GM12878 (cell line): ENCODE results near the gene FAHD1. TPM values are rescaled to one million over a fixed set of nuclear protein-coding genes. Genes with fewer than 3 reads are reported as not detected.

Experiments used
- ATAC-seq: fragments of 200-7000 bp; cut with Tn5 transposase; 3 replicates; pipeline ENCODE4 v1.9.1; 2020; ENCODE audit warnings: mild to moderate bottlenecking, moderate library complexity
- BruUV-seq: library from RNA; stranded (reverse); fragments of 400-500 nt; replicated peaks from 2 replicates; lab custom pipeline; 2021; lab: Mats Ljungman, UMichigan
- CTCF ChIA-PET: fragments of 300-600 bp; sonication (Branson Sonifier 250); formaldehyde crosslinking; extraction: SDS; loops from one replicate; lab custom pipeline; 2021; ENCODE audit warnings: inconsistent platforms; lab: Yijun Ruan, JAX
- POLR2A ChIA-PET: fragments of 350-600 bp; formaldehyde crosslinking; extraction: SDS; loops from one replicate; lab custom pipeline; 2021; ENCODE audit warnings: inconsistent platforms; lab: Charles Lee
- RAD21 ChIA-PET: fragments of 300-600 bp; sonication (Branson Sonifier 250); formaldehyde crosslinking; loops from one replicate; lab custom pipeline; 2023; ENCODE audit warnings: antibody characterized with exemption; ENCODE audit not compliant: unreplicated experiment; lab: Charles Lee
- SMC1A ChIA-PET: fragments of 300-600 bp; sonication (Branson Sonifier 250); formaldehyde crosslinking; loops from one replicate; lab custom pipeline; 2023; ENCODE audit not compliant: unreplicated experiment, uncharacterized antibody; lab: Charles Lee
- DNase-seq: peaks from one replicate; pipeline ENCODE4 v3.0.0-alpha.2; 2011; ENCODE audit warnings: low read depth, low spot score
- FAIRE-seq: peaks from 3 replicates; lab custom pipeline; 2011; peaks lifted over from hg19 to GRCh38; lab: Jason Lieb, UNC
- H2AFZ ChIP-seq: 2 replicates; pipeline ENCODE4 v1.6.0; 2011; ENCODE audit warnings: low read depth, low read length, control low read depth; ENCODE audit not compliant: control insufficient read depth
- H3K27ac ChIP-seq: 2 replicates; pipeline ENCODE4 v1.5.1; 2011; ENCODE audit warnings: control low read depth; ENCODE audit not compliant: control insufficient read depth, insufficient read depth
- H3K27me3 ChIP-seq, 2 experiments: replicated peaks in 1 of 2; 2 replicates each; pipeline versions ENCODE4 v1.6.0 to v1.6.1; 2011; ENCODE audit warnings: low read length in 1 of 2; ENCODE audit not compliant: control insufficient read depth in 2 of 2, insufficient read depth in 2 of 2
- H3K36me3 ChIP-seq, 2 experiments: 2 replicates each; pipeline ENCODE4 v1.5.1; 2011; ENCODE audit warnings: low read length in 1 of 2; ENCODE audit not compliant: control insufficient read depth in 2 of 2, insufficient read depth in 2 of 2
- H3K4me1 ChIP-seq: 2 replicates; pipeline ENCODE4 v1.6.1; 2011; ENCODE audit warnings: mild to moderate bottlenecking, low read length, moderate library complexity, mixed read lengths; ENCODE audit not compliant: control insufficient read depth, insufficient read depth
- H3K4me2 ChIP-seq: 2 replicates; pipeline ENCODE4 v1.6.0; 2011; ENCODE audit warnings: control low read depth; ENCODE audit not compliant: control insufficient read depth, insufficient read depth
- H3K4me3 ChIP-seq: fragments of 200-600 bp; sonication (generic); 2 replicates; pipeline ENCODE4 v1.5.1; 2016
- H3K79me2 ChIP-seq: 2 replicates; pipeline ENCODE4 v1.6.0; 2011; ENCODE audit warnings: low read length; ENCODE audit not compliant: control insufficient read depth, insufficient read depth
- H3K9ac ChIP-seq: 2 replicates; pipeline ENCODE4 v1.8.0; 2011; ENCODE audit warnings: low read length, control low read depth, mixed read lengths; ENCODE audit not compliant: control insufficient read depth, insufficient read depth
- H3K9me3 ChIP-seq: replicated peaks from 3 replicates; pipeline ENCODE4 v1.5.1; 2011; ENCODE audit warnings: mild to moderate bottlenecking, low read length; ENCODE audit not compliant: control insufficient read depth, insufficient read depth
- H4K20me1 ChIP-seq: 2 replicates; pipeline ENCODE4 v1.6.0; 2011; ENCODE audit not compliant: control insufficient read depth, insufficient read depth
- ATF7 ChIP-seq: fragments of 450-650 bp; IDR thresholded peaks from 2 replicates; pipeline ENCODE4 v1.6.1; 2016; ENCODE audit warnings: low read depth, mild to moderate bottlenecking
- EZH2 ChIP-seq: IDR thresholded peaks from 2 replicates; pipeline ENCODE4 v1.6.1; 2012; ENCODE audit warnings: low read depth, mild to moderate bottlenecking, control low read depth, inconsistent platforms, low read length, borderline replicate concordance; ENCODE audit not compliant: control insufficient read depth
- MEF2A ChIP-seq: IDR thresholded peaks from 2 replicates; pipeline ENCODE4 v1.6.1; 2011; ENCODE audit warnings: low read depth, mild to moderate bottlenecking, low read length, moderate library complexity; ENCODE audit not compliant: insufficient read depth
- NRF1 ChIP-seq: conservative IDR thresholded peaks from 2 replicates; pipeline ENCODE4 v1.6.1; 2011; ENCODE audit warnings: mild to moderate bottlenecking, low read depth, low read length, improper control_type of control experiment
- PAX5 ChIP-seq: IDR thresholded peaks from 2 replicates; pipeline ENCODE4 v1.6.1; 2011; ENCODE audit warnings: low read depth, low read length, borderline replicate concordance
- SREBF2 ChIP-seq: IDR thresholded peaks from 2 replicates; pipeline ENCODE4 v1.6.1; 2012; ENCODE audit warnings: mild to moderate bottlenecking, low read length
- TCF3 ChIP-seq: IDR thresholded peaks from 2 replicates; pipeline ENCODE4 v1.6.1; 2012; ENCODE audit warnings: low read depth, mild to moderate bottlenecking, low read length, borderline replicate concordance; ENCODE audit not compliant: insufficient read depth
- ZNF207 ChIP-seq: fragments of 450-650 bp; IDR thresholded peaks from 2 replicates; pipeline ENCODE4 v1.6.1; 2014; ENCODE audit warnings: antibody characterized with exemption, mild to moderate bottlenecking, borderline replicate concordance
- ZNF217 ChIP-seq: fragments of 450-650 bp; IDR thresholded peaks from 2 replicates; pipeline ENCODE4 v1.6.1; 2017; ENCODE audit warnings: antibody characterized with exemption, mild to moderate bottlenecking
- ZNF274 ChIP-seq: IDR thresholded peaks from one replicate; pipeline ENCODE4 v1.8.0; 2011; ENCODE audit not compliant: insufficient read length, insufficient read depth
- ZZZ3 ChIP-seq: IDR thresholded peaks from 2 replicates; pipeline ENCODE4 v1.6.1; 2011; ENCODE audit warnings: low read depth; ENCODE audit not compliant: control insufficient read depth, insufficient read length
- WGBS: methylation state at CpG from one replicate; pipeline ENCODE4 v1.1.6; 2016; ENCODE audit warnings: low lambda C conversion rate; ENCODE audit not compliant: insufficient replicate concordance, insufficient coverage; ENCODE audit errors: missing lambda C conversion rate; 5-methylcytosine and 5-hydroxymethylcytosine counted together
- in situ Hi-C: fragments of 300-500 bp; cut with MboI; formaldehyde crosslinking; loops from 9 replicates; pipeline ENCODE4 v1.14.3; 2018; ENCODE audit warnings: mixed read lengths
- intact Hi-C: fragments of 100-400 bp; cut with micrococcal nuclease; formaldehyde crosslinking; loops from one replicate; pipeline ENCODE4 v1.14.2; 2022; ENCODE audit not compliant: unreplicated experiment
- polyA plus RNA-seq, 11 experiments: library from polyadenylated mRNA; depleted of rRNA in 4 of 11; unstranded in 6 of 11; stranded (reverse) in 5 of 11; fragments of >200 nt; fragmentation: Nextera tagmentation in 4 of 11; fragmentation: Illumina TruSeq in 1 of 11; extraction: Ambion mirVana in 4 of 11; extraction: Trizol in 1 of 11; gene quantifications; 1 replicate in 1 of 11; 2 replicates in 10 of 11; pipeline versions ENCODE4 v1.2.1 to v1.2.3, GENCODE V29; 2011 to 2016; ENCODE audit warnings: inconsistent platforms in 2 of 11, missing spikeins in 2 of 11, low read depth in 1 of 11
- total RNA-seq, 4 experiments: library from RNA; depleted of rRNA in 3 of 4; stranded (reverse); fragments of >200 nt in 3 of 4; fragmentation: Illumina TruSeq in 1 of 4; extraction: Trizol in 1 of 4; gene quantifications; 2 replicates each; pipeline versions ENCODE4 v1.2.1 to v1.2.3, GENCODE V29; 2013 to 2021
- TF ChIP-seq, protein P1 (sequence below): fragments of 450-650 bp; IDR thresholded peaks from 2 replicates; pipeline ENCODE4 v1.6.1; 2014; ENCODE audit warnings: mild to moderate bottlenecking

Gene FAHD1
- total and polyA plus RNA-seq, 10 of the 15 experiments (the other 5 are each of a cell fraction or from before 2014, with no cell fraction given): 4.3 to 43.0 (median 18.8) TPM

GRCh38 chr16:1790611-1791255 is 36.3 kb upstream of the FAHD1 start:
- Histone ChIP-seq H3K9ac (no peak overlapping the region), H3K4me3 (no peak overlapping the region), H3K4me2 (no peak overlapping the region), H3K27ac (no peak overlapping the region), H3K79me2 (no peaks in the 10 kb centered on the region; the same call in none of the 2 replicates), H3K9me3 (no peaks in the 10 kb centered on the region), H3K36me3 (peaks cover 0 to 12% of the 10 kb centered on the region in 2 experiments; a peak in 3 of 4 replicates), H3K4me1 (no peaks in the 10 kb centered on the region), H3K27me3 (no peaks in the 10 kb centered on the region), H2AFZ (no peak overlapping the region), H4K20me1 (no peaks in the 10 kb centered on the region)
- FAIRE-seq (no peak), ATAC-seq (no peak), DNase-seq (no peak)
- CTCF ChIA-PET: no interaction called here
- 96% methylated on average over 40 of the region's 44 CpGs for WGBS
- intact Hi-C loops (no loop called here), in situ Hi-C loops (no loop called here)
- no peak for TF ChIP-seq ZNF207
- TF ChIP-seq ZZZ3: no peak
- TF ChIP-seq MEF2A: no peak
- no peak for TF ChIP-seq TCF3
- no peak for TF ChIP-seq EZH2
- TF ChIP-seq SREBF2: no peak
- TF ChIP-seq, protein P1, sequence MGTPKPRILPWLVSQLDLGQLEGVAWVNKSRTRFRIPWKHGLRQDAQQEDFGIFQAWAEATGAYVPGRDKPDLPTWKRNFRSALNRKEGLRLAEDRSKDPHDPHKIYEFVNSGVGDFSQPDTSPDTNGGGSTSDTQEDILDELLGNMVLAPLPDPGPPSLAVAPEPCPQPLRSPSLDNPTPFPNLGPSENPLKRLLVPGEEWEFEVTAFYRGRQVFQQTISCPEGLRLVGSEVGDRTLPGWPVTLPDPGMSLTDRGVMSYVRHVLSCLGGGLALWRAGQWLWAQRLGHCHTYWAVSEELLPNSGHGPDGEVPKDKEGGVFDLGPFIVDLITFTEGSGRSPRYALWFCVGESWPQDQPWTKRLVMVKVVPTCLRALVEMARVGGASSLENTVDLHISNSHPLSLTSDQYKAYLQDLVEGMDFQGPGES: no peak
- TF ChIP-seq PAX5: no peak
- TF ChIP-seq ATF7: no peak
- TF ChIP-seq ZNF217: no peak
- no peak for TF ChIP-seq ZNF274
- no peak for TF ChIP-seq NRF1
- POLR2A ChIA-PET: no interaction called here
- SMC1A ChIA-PET: no interaction called here
- RAD21 ChIA-PET: no interaction called here
- no TSS peak for BruUV-seq
